ENCODE measurements around the gene TSPAN7.

The TSPAN7 gene

GRCh38 chrX:38649674-38650647 lies 88.6 kb downstream of the TSPAN7 start:
- DNase-seq = no peak

GRCh38 chrX:38651625-38652601 lies 90.6 kb downstream of the TSPAN7 start:
- DNase-seq = no peak

DNA sequence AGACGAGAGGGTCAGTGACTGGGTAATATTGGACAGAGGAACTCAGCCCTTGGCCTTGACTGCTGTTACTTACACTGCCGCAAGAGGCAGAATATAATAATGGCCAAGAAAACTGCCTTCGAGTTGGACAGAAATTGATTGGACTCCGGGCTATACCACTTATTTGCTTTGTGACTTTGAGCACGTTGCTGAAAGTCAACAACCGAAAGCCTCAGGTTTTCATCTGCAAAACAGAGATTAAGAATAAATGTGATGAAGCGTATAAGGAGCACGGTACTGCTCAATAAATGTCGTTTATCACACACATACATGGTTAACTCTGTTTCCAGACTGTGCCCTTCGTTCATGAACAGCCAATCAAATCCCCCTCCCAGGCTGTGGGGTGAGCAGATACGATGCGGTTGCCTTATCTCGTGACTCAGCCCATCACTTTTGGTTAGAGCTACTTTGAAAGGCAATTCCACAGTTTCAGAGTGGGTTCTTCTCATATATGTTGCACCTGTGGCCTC lies 91.6 kb downstream of the TSPAN7 start:
- DNase-seq = no peak

DNA sequence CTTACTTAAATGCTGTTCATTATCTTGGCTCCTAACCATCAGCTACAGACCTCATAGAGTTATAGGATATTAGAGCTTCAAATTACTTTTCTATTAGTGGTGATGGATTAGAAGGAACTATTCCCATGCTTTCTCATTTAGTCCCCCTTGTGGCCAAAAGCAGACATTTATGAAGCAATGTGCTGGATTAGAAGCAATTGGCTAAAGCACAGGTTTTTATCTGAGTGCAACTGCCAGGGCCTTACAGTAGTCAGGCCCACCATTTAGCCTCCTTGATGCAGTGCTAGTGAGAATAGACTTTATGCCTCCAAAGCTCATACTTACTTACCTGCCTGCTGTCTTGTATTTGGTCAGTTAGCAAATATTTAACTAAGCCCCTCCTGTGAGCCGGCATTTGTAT lies 93.0 kb downstream of the TSPAN7 start:
- DNase-seq = no peak

GRCh38 chrX:38656350-38656915 lies 95.1 kb downstream of the TSPAN7 start:
- DNase-seq = no peak

DNA sequence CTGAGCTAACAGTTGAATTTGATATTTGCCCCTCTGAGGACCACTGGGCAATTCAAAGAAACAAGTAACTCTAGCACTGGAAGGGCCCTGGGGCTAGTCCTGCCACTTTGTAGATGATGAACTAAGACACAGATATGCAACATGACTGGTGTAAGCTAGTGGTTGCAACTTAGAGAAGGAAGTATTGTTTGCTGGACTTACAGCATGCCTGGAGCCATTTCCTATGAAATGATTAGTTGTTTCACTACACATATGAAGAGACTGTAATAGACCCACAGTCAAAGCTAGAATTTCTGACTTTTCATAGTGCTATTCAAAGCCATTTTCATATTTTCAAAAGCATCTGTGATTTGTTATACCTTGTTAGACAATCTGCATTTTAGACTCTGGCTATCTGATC lies 96.2 kb downstream of the TSPAN7 start:
- DNase-seq = no peak

GRCh38 chrX:38660395-38661102 lies 99.2 kb downstream of the TSPAN7 start:
- no peak for DNase-seq

DNA sequence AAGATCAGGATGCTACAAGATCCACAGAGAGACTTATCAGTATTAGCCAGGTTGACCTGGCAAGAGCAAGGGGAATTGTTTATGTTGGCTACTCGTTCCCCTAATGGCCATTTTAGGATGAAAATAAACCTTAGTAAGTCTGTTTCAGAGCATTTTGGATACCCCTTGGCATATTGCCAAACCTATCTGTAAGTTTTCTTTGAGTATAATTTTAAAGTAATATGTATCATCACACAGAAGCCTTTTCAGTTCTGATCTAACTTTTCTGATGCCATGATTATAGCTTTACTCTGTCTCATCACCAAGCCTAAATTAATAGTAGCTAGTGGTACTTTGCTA lies 99.7 kb downstream of the TSPAN7 start:
- no peak for DNase-seq

- DNase-seq = no peak
Measured at GRCh38 chrX:38661561-38661960, 100.2 kb downstream of the TSPAN7 start.

DNA sequence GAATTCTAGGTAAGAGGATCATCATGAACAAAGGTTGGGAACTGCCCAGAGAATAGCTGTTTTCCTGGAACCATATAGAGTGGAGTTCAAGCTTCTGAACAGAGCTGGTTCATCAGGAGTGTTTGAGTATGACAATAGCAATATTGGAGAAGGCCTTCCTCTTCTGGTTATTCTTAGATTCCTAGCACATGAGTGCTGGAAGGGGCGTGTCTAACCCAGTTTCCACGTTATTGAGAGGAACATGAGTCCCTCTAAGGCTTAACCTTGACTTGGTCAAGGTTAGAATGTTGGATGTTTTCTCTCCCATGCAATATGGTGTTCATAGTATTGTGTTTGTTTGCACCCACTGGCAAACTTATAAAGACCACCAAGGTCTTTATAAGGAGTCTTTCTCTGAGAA lies 101.3 kb downstream of the TSPAN7 start:
- DNase-seq = no peak

GRCh38 chrX:38664285-38664684 lies 102.9 kb downstream of the TSPAN7 start:
- peak; percentile 7 for DNase-seq

- no peak for DNase-seq
Measured at GRCh38 chrX:38666909-38667308, 105.6 kb downstream of the TSPAN7 start.

- no peak for DNase-seq
Measured at GRCh38 chrX:38668771-38669170, 107.4 kb downstream of the TSPAN7 start.

- peak; percentile 13 for DNase-seq
Measured at GRCh38 chrX:38669428-38669827, 108.1 kb downstream of the TSPAN7 start.

GRCh38 chrX:38672646-38673045 lies 111.3 kb downstream of the TSPAN7 start:
- DNase-seq = no peak

DNA sequence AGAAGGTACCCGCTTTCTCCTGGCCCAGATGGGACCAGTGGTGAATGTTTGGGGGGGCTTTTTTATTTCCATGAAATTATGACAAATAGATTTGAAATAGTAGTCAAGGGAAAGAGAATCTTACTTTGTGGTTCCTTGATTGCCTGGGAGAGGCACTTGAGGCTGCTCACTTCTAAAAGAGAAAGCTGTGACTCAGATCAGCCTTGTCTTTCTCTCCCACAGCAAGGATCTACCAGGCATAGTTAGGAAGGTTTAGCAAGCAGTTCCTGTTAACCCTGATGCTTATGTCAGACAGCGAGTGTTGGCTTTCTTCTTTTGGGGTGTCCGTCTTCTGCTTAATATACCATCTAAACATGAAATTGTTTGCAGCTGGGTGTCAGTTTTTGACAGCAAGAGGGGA lies 114.5 kb downstream of the TSPAN7 start:
- no peak for DNase-seq

DNA sequence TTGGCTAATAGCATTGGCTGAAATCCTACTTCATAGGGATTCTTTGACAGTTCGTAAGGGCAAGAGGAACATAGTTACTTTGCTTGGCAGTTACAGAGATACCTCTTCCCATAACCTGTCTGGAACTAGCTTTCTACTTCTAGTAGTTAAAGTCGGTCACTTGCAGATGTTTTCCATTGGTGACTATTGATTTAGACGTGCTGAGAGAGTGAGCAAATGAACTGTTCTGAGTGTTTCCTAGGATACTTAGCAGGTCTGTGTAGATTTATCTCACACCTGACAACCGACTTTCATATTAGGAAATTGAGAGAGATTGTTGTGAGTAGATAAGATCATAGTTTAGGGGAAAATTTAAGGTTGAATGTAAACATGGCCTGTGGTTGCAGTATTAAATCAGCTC lies 116.8 kb downstream of the TSPAN7 start:
- no peak for DNase-seq

GRCh38 chrX:38678821-38679220 lies 117.5 kb downstream of the TSPAN7 start:
- no peak for DNase-seq

- no peak for DNase-seq
Measured at GRCh38 chrX:38679695-38680094, 118.4 kb downstream of the TSPAN7 start.

DNA sequence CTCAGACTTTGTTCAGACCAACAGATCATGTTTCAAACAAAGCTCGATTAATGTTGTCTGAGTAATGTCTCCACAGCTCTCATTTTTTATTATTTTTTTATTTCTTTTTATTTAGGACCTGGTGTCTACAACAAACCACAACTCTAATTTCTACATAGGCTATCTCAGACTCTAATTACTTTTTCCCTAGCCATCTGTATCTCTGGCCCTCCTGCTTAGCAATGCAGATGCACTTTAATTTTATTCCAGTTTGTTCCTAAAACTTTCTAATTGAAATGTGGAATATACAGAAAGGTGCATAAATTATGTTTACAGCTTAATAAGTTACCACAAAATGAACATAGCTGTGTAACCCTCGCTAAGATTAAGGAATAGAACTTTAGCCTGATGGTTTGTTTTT lies 120.8 kb downstream of the TSPAN7 start:
- no peak for DNase-seq

- no peak for DNase-seq
Measured at GRCh38 chrX:38692961-38693360, 131.6 kb downstream of the TSPAN7 start.

GRCh38 chrX:38694394-38694793 lies 133.1 kb downstream of the TSPAN7 start:
- DNase-seq = no peak
